Esophagus (tissue), 2 donors: ENCODE data around the gene PCNT. TPM values are rescaled to one million over a fixed set of nuclear protein-coding genes. Genes with fewer than 3 reads are reported as not detected.

Experiments
- H3K27ac ChIP-seq, 2 donors: one replicate each; pipeline ENCODE4 v1.5.1; 2013; ENCODE audit warnings: low read depth in 2 of 2, mild to moderate bottlenecking in 2 of 2, inconsistent platforms in 1 of 2, low read length in 1 of 2, moderate library complexity in 1 of 2
- H3K27me3 ChIP-seq, 2 donors: one replicate each; pipeline ENCODE4 v1.6.1; 2013; ENCODE audit warnings: low read length in 2 of 2, control low read depth in 1 of 2, mild to moderate bottlenecking in 1 of 2; ENCODE audit not compliant: insufficient read depth in 2 of 2, control insufficient read depth in 1 of 2
- H3K36me3 ChIP-seq, 2 donors: one replicate each; pipeline ENCODE4 v1.6.1; 2013; ENCODE audit warnings: low read length in 1 of 2; ENCODE audit not compliant: control insufficient read depth in 2 of 2, insufficient read depth in 2 of 2
- H3K4me1 ChIP-seq, 2 donors: one replicate each; pipeline ENCODE4 v1.6.1; 2013; ENCODE audit warnings: low read length in 1 of 2; ENCODE audit not compliant: control insufficient read depth in 2 of 2, insufficient read depth in 2 of 2
- H3K4me3 ChIP-seq, 2 donors: one replicate each; pipeline ENCODE4 v1.5.1; 2013; ENCODE audit warnings: low read length in 2 of 2, mild to moderate bottlenecking in 2 of 2, low read depth in 1 of 2, moderate library complexity in 1 of 2
- H3K9me3 ChIP-seq, 2 donors: one replicate each; pipeline ENCODE4 v1.6.1; 2013; ENCODE audit warnings: mild to moderate bottlenecking in 2 of 2, low read depth in 1 of 2, low read length in 1 of 2, moderate library complexity in 1 of 2; ENCODE audit not compliant: control insufficient read depth in 2 of 2, insufficient read depth in 1 of 2
- WGBS, 2 donors: extraction: QIAGEN DNeasy Blood & Tissue Kit; methylation state at CpG; one replicate each; pipeline ENCODE4 v1.1.7; 2013; 5-methylcytosine and 5-hydroxymethylcytosine counted together
- polyA plus RNA-seq, 2 donors: library from polyadenylated mRNA; stranded (reverse); fragments of 200-250 nt; gene quantifications; one replicate each; pipeline ENCODE4 v1.2.3, GENCODE V29; 2013
- donor health status: healthy with polysubstance abuse.
- donor health status: Bipolar disorder and iron deficiency.

The PCNT gene
- polyA plus RNA-seq, 2 donors, result 14.1 to 14.9 TPM

DNA sequence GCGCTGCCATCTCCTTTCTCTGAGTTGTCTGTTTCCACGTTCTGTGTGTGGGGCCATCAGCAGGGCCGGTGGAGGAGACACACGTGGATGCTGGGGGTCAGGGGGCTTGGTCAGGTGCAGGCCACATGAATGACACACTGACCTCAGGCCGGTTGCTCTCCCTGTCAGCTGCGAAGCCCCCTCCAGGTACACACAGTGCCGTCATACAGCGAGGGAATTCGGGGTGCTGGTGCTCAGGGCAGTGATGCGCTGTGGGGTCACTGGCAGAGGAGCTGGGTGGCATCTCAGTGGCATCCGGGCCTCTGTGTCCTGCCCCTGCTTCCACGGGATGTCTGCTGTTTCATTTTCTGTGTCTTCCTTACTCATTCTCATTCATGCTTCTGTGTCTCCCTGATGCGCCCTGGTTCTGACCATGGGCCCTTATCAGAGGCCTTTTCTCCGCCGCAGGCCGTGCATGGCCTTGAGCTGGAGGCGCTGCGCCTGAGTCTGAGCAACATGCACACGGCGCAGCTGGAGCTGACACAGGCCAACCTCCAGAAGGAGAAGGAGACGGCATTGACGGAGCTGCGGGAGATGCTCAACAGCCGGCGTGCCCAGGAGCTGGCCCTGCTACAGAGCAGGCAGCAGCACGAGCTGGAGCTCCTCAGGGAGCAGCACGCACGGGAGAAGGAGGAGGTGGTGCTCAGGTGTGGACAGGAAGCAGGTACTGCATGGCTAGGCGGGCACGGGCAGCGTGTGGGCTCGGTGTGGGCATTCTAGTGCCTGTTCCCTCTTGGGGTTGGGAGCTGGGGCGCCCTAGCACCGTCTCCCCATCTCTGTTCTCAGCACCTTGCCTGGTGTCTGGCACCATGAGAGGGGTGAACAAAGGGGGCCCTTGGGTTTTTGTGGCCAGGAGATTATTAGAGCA, 22.6 kb downstream of the PCNT start:
- Histone ChIP-seq H3K27me3 (no peaks in the 10 kb centered on the region), H3K4me1 (peaks cover 0 to 2% of the 10 kb centered on the region in 2 donors), H3K4me3 (no peak overlapping the region), H3K36me3 (peaks cover 12 to 48% of the 10 kb centered on the region in 2 donors), H3K9me3 (no peaks in the 10 kb centered on the region), H3K27ac (no peak overlapping the region)
- 94 to 95% methylated on average over 34 of the region's 34 CpGs for WGBS, 2 donors

- Histone ChIP-seq H3K27me3 (no peaks in the 10 kb centered on the region), H3K36me3 (peaks cover 12 to 54% of the 10 kb centered on the region in 2 donors), H3K27ac (no peak overlapping the region), H3K4me3 (no peak overlapping the region), H3K9me3 (no peaks in the 10 kb centered on the region), H3K4me1 (peaks cover 0 to 7% of the 10 kb centered on the region in 2 donors)
- WGBS, 2 donors, result 78 to 79% methylated on average over 10 of the region's 10 CpGs
Observed at GRCh38 chr21:46347203-46347550, 23.2 kb downstream of the PCNT start.

DNA sequence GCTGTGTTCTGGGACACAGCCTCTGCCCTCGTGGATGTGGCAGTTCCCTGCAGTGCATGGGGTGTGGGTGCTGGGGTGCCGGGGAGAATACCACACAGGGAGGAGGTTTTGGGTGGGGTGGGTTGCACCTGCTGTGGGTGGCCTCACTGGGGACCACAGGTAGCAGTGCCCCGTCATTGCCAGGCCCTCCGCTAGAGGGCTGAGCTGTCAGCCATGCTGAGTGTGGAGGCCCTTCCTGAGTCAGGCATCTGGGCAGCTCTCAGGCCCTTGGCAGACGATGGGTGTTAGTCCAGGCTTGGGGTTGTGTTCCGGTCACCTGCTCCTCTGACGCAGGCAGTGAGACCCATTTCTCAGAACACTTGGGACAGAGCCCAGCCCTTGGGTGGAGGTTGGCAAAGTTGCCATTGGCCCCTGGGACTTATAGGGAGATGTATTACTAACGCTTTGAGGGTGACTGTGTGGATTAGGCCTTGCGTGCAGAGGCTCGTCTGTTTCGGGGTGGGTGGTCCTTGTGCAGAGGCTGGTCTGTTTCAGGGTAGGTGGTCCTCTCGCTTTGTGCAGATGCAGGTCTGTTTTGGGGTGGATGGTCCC, 23.9 kb downstream of the PCNT start:
- no peaks in the 10 kb centered on the region for H3K9me3 ChIP-seq
- H3K27ac ChIP-seq, result peak overlapping the region in 1 of 2 donors; percentile 87
- WGBS, 2 donors, result 71 to 72% methylated on average over 12 of the region's 12 CpGs
- no peaks in the 10 kb centered on the region for H3K27me3 ChIP-seq
- H3K4me1 ChIP-seq, result peaks cover 0 to 7% of the 10 kb centered on the region in 2 donors
- H3K36me3 ChIP-seq, result peaks cover 15 to 61% of the 10 kb centered on the region in 2 donors
- H3K4me3 ChIP-seq, result no peak overlapping the region

DNA sequence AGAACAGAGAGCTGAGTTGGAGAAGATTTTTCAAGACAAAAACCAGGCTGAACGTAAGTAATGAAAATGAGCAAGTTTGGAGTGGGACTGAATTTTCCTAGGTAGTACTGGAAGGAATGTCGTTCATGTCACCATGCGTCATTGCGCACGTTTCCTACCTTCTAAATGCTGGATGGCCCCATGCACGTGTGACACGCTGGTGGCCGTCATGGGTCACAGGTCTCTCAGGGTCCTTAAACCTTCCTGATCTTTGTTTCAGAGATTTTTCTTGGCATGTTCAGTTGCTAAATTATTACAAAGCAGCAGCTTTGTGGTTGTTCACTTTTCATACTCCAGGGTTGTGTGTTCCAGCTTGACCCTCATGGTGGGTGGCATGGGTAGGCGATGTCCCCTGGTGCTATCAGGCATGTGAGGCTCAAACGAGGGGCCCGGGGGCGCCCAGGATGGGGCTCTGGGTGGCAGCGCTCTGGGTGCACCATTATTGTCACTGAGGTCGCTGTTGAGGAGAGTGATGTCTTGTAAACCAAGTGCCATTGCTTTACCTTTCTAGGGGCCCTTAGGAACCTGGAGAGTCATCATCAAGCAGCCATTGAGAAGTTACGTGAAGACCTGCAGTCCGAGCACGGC, 25.3 kb downstream of the PCNT start:
- Histone ChIP-seq H3K36me3 (peaks cover 21 to 73% of the 10 kb centered on the region in 2 donors), H3K4me3 (no peak overlapping the region), H3K27me3 (no peaks in the 10 kb centered on the region), H3K27ac (no peak overlapping the region), H3K9me3 (no peaks in the 10 kb centered on the region), H3K4me1 (peaks cover 0 to 7% of the 10 kb centered on the region in 2 donors)
- WGBS, 2 donors, result 97 to 98% methylated on average over 17 of the region's 17 CpGs

GRCh38 chr21:46350571-46350970, 26.6 kb downstream of the PCNT start:
- Histone ChIP-seq H3K4me3 (no peak overlapping the region), H3K4me1 (peaks cover 0 to 7% of the 10 kb centered on the region in 2 donors), H3K36me3 (peaks cover 24 to 85% of the 10 kb centered on the region in 2 donors), H3K9me3 (no peaks in the 10 kb centered on the region), H3K27me3 (no peaks in the 10 kb centered on the region), H3K27ac (no peak overlapping the region)
- 95 to 96% methylated on average over 8 of the region's 8 CpGs for WGBS, 2 donors

GRCh38 chr21:46350981-46351380, 27.0 kb downstream of the PCNT start:
- WGBS, 2 donors, result 91 to 96% methylated on average over 13 of the region's 13 CpGs
- H3K4me3 ChIP-seq, result no peak overlapping the region
- peaks cover 0 to 7% of the 10 kb centered on the region in 2 donors for H3K4me1 ChIP-seq
- H3K27me3 ChIP-seq, result no peaks in the 10 kb centered on the region
- H3K27ac ChIP-seq, result peak overlapping the region in 1 of 2 donors; percentile 35
- no peaks in the 10 kb centered on the region for H3K9me3 ChIP-seq
- peaks cover 23 to 85% of the 10 kb centered on the region in 2 donors for H3K36me3 ChIP-seq

DNA sequence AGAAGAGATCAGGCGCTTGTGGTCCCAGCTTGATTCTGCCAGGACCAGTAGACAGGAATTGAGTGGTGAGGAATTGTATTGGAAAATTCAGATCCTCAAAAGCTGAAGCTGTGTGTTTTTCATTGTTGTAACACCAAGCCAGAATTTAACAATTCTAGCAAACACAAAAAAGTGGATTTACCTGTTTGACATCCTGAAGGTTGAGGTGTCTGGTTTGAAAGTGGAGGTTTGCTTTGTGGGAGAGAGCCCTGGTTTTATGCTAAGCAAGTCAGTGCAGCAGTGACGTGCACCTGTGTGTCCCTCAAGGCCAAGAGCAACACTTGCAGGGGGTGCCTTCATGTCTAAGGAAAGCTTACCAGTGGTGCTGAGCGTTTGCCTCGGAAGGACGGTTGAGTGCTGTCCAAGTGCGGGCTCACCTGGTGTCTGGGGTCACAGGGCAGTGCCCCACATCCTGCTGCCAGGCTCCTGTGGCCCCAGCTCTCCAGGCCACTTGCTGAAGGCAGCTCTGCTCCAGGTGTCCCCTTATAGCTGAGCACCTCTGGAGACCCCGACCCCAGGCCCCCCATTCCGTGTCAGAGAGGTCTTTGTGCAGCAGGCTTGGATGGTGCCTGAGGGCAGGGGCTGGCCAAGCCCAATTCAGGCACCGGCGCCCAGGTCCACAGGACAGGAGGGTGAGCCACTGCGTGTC, 27.7 kb downstream of the PCNT start:
- whole genome bisulfite sequencing, 2 donors, result 83 to 84% methylated on average over 11 of the region's 11 CpGs
- Histone ChIP-seq H3K4me3 (no peak overlapping the region), H3K4me1 (peaks cover 0 to 7% of the 10 kb centered on the region in 2 donors), H3K27me3 (no peaks in the 10 kb centered on the region), H3K9me3 (no peaks in the 10 kb centered on the region), H3K27ac (peak overlapping the region; percentile 15 to 39), H3K36me3 (peaks cover 21 to 85% of the 10 kb centered on the region in 2 donors)

GRCh38 chr21:46352164-46352515, 28.2 kb downstream of the PCNT start:
- peaks cover 16 to 85% of the 10 kb centered on the region in 2 donors for H3K36me3 ChIP-seq

DNA sequence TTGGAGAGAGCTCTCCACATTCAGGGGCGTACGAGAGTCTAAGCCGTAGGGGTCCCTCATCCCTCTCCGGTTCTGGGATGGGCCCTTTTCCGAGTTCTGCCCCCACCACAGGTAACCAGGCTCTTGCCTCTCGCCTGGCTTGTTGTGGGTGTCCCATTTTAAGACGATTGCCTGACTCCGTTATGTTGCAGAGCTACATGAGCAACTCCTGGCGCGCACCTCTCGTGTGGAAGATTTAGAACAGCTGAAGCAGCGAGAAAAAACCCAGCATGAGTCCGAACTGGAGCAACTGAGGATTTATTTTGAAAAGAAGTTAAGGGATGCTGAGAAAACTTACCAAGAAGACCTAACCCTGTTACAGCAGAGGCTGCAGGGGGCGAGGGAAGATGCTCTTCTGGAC, 29.0 kb downstream of the PCNT start:
- Histone ChIP-seq H3K4me1 (peaks cover 0 to 4% of the 10 kb centered on the region in 2 donors), H3K4me3 (no peak overlapping the region), H3K9me3 (no peaks in the 10 kb centered on the region), H3K27ac (no peak overlapping the region), H3K36me3 (peaks cover 16 to 85% of the 10 kb centered on the region in 2 donors), H3K27me3 (no peaks in the 10 kb centered on the region)
- 89 to 93% methylated on average over 14 of the region's 14 CpGs for WGBS, 2 donors

More at GRCh38 chr21:46352164-46352515, 28.2 kb downstream of the PCNT start:
- whole genome bisulfite sequencing, 2 donors, result 91 to 94% methylated on average over 11 of the region's 11 CpGs
- Histone ChIP-seq H3K9me3 (no peaks in the 10 kb centered on the region), H3K4me3 (no peak overlapping the region), H3K27me3 (no peaks in the 10 kb centered on the region), H3K27ac (no peak overlapping the region), H3K4me1 (peaks cover 0 to 7% of the 10 kb centered on the region in 2 donors)
